Bone marrow (tissue), 2 donors: ENCODE data around the gene DNAH9.

ENCODE experiments used
- DNase-seq, 2 donors: peaks; one replicate each; lab custom pipeline; 2025; lab: John Stamatoyannopoulos, UW

DNAH9 gene

GRCh38 chr17:11598274-11599221, at the start of gene DNAH9:
Gene DNAH9 (plus strand): TSS chr17:11598470. CDS start chr17:11598499, 29 bp downstream.
- no peak for DNase-seq

- DNase-seq, result no peak
Observed at GRCh38 chr17:11550431-11550830, 47.8 kb upstream of the DNAH9 start.

- no peak for DNase-seq
Observed at GRCh38 chr17:11551442-11551841, 46.8 kb upstream of the DNAH9 start.

GRCh38 chr17:11553135-11553534, 45.1 kb upstream of the DNAH9 start:
- no peak for DNase-seq

- no peak for DNase-seq
Observed at GRCh38 chr17:11554042-11554441, 44.2 kb upstream of the DNAH9 start.

- DNase-seq, result no peak
Observed at GRCh38 chr17:11554542-11554941, 43.7 kb upstream of the DNAH9 start.

GRCh38 chr17:11555530-11555929, 42.7 kb upstream of the DNAH9 start:
- no peak for DNase-seq

GRCh38 chr17:11557727-11558452, 40.4 kb upstream of the DNAH9 start:
- DNase-seq, result no peak

GRCh38 chr17:11558681-11559234, 39.5 kb upstream of the DNAH9 start:
- no peak for DNase-seq

- no peak for DNase-seq
Observed at GRCh38 chr17:11559601-11560000, 38.7 kb upstream of the DNAH9 start.

- no peak for DNase-seq
Observed at GRCh38 chr17:11561281-11561680, 37.0 kb upstream of the DNAH9 start.

- DNase-seq, result no peak
Observed at GRCh38 chr17:11561702-11562101, 36.6 kb upstream of the DNAH9 start.

- DNase-seq, result no peak
Observed at GRCh38 chr17:11564589-11565380, 33.5 kb upstream of the DNAH9 start.

- DNase-seq, result no peak
Observed at GRCh38 chr17:11565591-11565990, 32.7 kb upstream of the DNAH9 start.

GRCh38 chr17:11578998-11579397, 19.3 kb upstream of the DNAH9 start:
- DNase-seq, result no peak

- DNase-seq, result no peak
Observed at GRCh38 chr17:11580677-11581076, 17.6 kb upstream of the DNAH9 start.

- no peak for DNase-seq
Observed at GRCh38 chr17:11582217-11582616, 16.1 kb upstream of the DNAH9 start.

GRCh38 chr17:11583306-11583992, 14.8 kb upstream of the DNAH9 start:
- DNase-seq, result no peak

GRCh38 chr17:11589716-11590115, 8.6 kb upstream of the DNAH9 start:
- no peak for DNase-seq

- DNase-seq, result no peak
Observed at GRCh38 chr17:11601661-11602060, 3.4 kb downstream of the DNAH9 start.

- DNase-seq, result no peak
Observed at GRCh38 chr17:11608396-11608795, 10.1 kb downstream of the DNAH9 start.
